ENCODE results near the gene SAC3D1. TPM values are rescaled to one million over a fixed set of nuclear protein-coding genes. Genes with fewer than 3 reads are reported as not detected.

The SAC3D1 gene
- total and polyA plus RNA-seq, 9 of the 15 experiments (the other 6 are each of a cell fraction or from before 2014, with no cell fraction given) = 0.20 to 35.2 (median 5.8) TPM

DNA sequence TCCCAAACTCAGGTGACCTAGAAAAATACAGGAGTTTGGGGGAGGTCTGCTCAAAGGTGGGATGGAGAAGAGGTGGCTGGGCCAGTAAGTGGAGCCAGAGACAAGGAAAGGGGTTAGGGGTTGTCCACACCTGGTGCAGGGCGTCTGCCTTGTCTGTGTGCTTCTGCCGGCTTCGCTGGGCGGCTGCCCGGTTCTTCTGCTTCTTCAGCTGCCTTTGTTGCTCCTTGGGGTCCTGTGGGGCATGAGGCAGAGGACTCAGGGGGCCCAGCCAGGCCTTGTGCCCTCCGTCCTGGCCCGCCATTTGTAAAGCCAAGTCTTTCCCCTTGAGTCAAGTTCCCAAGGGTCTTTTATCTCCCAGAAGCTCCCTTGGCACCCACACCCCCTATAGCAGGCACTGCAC, 46.7 kb upstream of the SAC3D1 start:
- no peak for TF ChIP-seq BCL6 (CRISPR knock-in tag; IDR thresholded peaks at IDR 0.05)
- TF ChIP-seq MAFF (IDR thresholded peaks at IDR 0.05; ENCODE audit: low read length) = no peak
- no peak for TF ChIP-seq ZNF133 (CRISPR knock-in tag; IDR thresholded peaks at IDR 0.05)
- TF ChIP-seq MYBL2 (IDR thresholded peaks at IDR 0.05; ENCODE audit: low read depth) = no peak
- no peak for TF ChIP-seq MYBL2 (CRISPR knock-in tag; IDR thresholded peaks at IDR 0.05; ENCODE audit: borderline replicate concordance)
- TF ChIP-seq ZNF830 (CRISPR knock-in tag; IDR thresholded peaks at IDR 0.05) = no peak
- TF ChIP-seq SOX6 (IDR thresholded peaks at IDR 0.05) = no peak
- no peak for TF ChIP-seq NR2F6 (CRISPR knock-in tag; IDR thresholded peaks at IDR 0.05)
- no peak for TF ChIP-seq CHD2 (IDR thresholded peaks at IDR 0.05; ENCODE audit: low read depth, low read length)
- TF ChIP-seq HSF4 (CRISPR knock-in tag; IDR thresholded peaks at IDR 0.05; ENCODE audit: borderline replicate concordance) = no peak
- TF ChIP-seq SLC30A9 (CRISPR knock-in tag; IDR thresholded peaks at IDR 0.05) = no peak
- no peak for TF ChIP-seq RBBP5 (IDR thresholded peaks at IDR 0.05; ENCODE audit: borderline replicate concordance, insufficient read depth, low read length, poor library complexity, severe bottlenecking)
- no peak for TF ChIP-seq ERF (CRISPR knock-in tag; IDR thresholded peaks at IDR 0.05)
- no peak for ATAC-seq
- 76% methylated on average over 5 of the region's 7 CpGs for WGBS (ENCODE audit: insufficient coverage, low coverage, missing lambda C conversion rate)
- no peaks in the 10 kb centered on the region for H3K9me1 ChIP-seq (ENCODE audit: control insufficient read depth, insufficient read depth, low read length)
- H3K36me3 ChIP-seq (ENCODE audit: control insufficient read depth, insufficient read depth, low read length) = no peaks in the 10 kb centered on the region
- FAIRE-seq = no peak
- no peaks in the 10 kb centered on the region for H3K79me2 ChIP-seq (ENCODE audit: control insufficient read depth, insufficient read depth, low read length)
- no peaks in the 10 kb centered on the region for H4K20me1 ChIP-seq (replicated peaks; ENCODE audit: control insufficient read depth, insufficient read depth, low read length)
- CTCF ChIA-PET (ENCODE audit: low intra/inter-chr PET ratio) = interaction anchor here (0.6 to 1.4 kb wide), 2 partner anchors 85 to 147 kb away, joined by 3 to 4 read pairs; no protein-coding TSS in a partner anchor
- no peak overlapping the region for H3K9ac ChIP-seq (ENCODE audit: insufficient read depth in 1 of 2, low read depth in 2 of 2, low read length in 2 of 2)
- no peaks in the 10 kb centered on the region for H3K9me3 ChIP-seq (replicated peaks; ENCODE audit: control insufficient read depth, insufficient read depth, low read depth, low read length)
- H3K4me1 ChIP-seq (replicated peaks in 1 of 2; ENCODE audit: control insufficient read depth in 2 of 2, insufficient read depth in 2 of 2, low read length in 2 of 2) = peaks cover 26 to 36% of the 10 kb centered on the region in 2 experiments; a peak in 4 of 5 replicates
- H3K27me3 ChIP-seq (ENCODE audit: control insufficient read depth in 2 of 2, insufficient read depth in 2 of 2, low read length in 2 of 2) = no peaks in the 10 kb centered on the region
- H3K27ac ChIP-seq (ENCODE audit: extremely low read depth, low read depth, low read length) = no peak overlapping the region
- BruUV-seq (replicated peaks) = no TSS peak
- H2AFZ ChIP-seq (ENCODE audit: low read depth, low read length) = no peak overlapping the region
- no peak overlapping the region for H3K4me3 ChIP-seq
- in situ Hi-C loops (cut with MboI) = no loop called here
- intact Hi-C loops (cut with micrococcal nuclease) = no loop called here
- POLR2A ChIA-PET = interaction anchor here (0.5 to 0.6 kb wide), 3 partner anchors 179 to 219 kb away, joined by 3 read pairs; no protein-coding TSS in a partner anchor
- no peak overlapping the region for H3K4me2 ChIP-seq (ENCODE audit: insufficient read depth, low read length)
- DNase-seq (ENCODE audit: extremely low read depth in 1 of 4, low spot score in 3 of 4) = no peak
